Left ventricle myocardium inferior (tissue), 1 donor: Measurements from ENCODE around the gene RAB4B. TPM values are rescaled to one million over a fixed set of nuclear protein-coding genes. Genes with fewer than 3 reads are reported as not detected.
"Not testable (repeated sequence)": the region's sequence is repeated elsewhere in the genome, so short reads cannot be mapped to it uniquely, and the experiment has no call there.

Experiments
- DNase-seq: peaks from one replicate; pipeline ENCODE4 v3.0.0-alpha.2; 2020
- H3K27ac ChIP-seq: fragments of 200-600 bp; replicated peaks from 2 replicates; pipeline ENCODE4 v1.8.0; 2021
- H3K27me3 ChIP-seq: fragments of 200-600 bp; 2 replicates; pipeline ENCODE4 v1.8.0; 2021; ENCODE audit warnings: low read depth
- H3K36me3 ChIP-seq: fragments of 200-600 bp; 2 replicates; pipeline ENCODE4 v1.8.0; 2021
- H3K4me1 ChIP-seq: fragments of 200-600 bp; 2 replicates; pipeline ENCODE4 v1.8.0; 2021
- H3K4me3 ChIP-seq: fragments of 200-600 bp; 2 replicates; pipeline ENCODE4 v1.8.0; 2021; ENCODE audit warnings: mild to moderate bottlenecking, moderate library complexity
- H3K9me3 ChIP-seq: fragments of 200-600 bp; replicated peaks from 2 replicates; pipeline ENCODE4 v1.8.0; 2021
- CTCF ChIP-seq: fragments of 200-600 bp; IDR thresholded peaks from 2 replicates; pipeline ENCODE4 v1.8.0; 2021; ENCODE audit warnings: antibody characterized with exemption, mild to moderate bottlenecking, borderline replicate concordance
- intact Hi-C: fragments of 100-400 bp; cut with micrococcal nuclease; formaldehyde crosslinking; loops from one replicate; pipeline ENCODE4 v1.11.0; 2022
- long read RNA-seq: library from polyadenylated mRNA; unstranded; transcript quantifications from one replicate; pipeline ENCODE4 v2.0.0, GENCODE V29; 2021
- total RNA-seq: library from RNA; stranded (reverse); fragmentation: NEBNext Ultra II Directional; extraction: Animal tissue kit (Norgen Biotek cat#: 25700); gene quantifications from one replicate; pipeline ENCODE4 v1.2.1, GENCODE V29; 2021
- donor health status: DM: no; HTN: yes; CAD: no; lungs with severe emphysema.

Gene RAB4B
- total RNA-seq = 13.5 TPM
- long read RNA-seq, transcript RAB4B-201 (8 exons, 1,133 nt) = major isoform, 21 of 32 reads
- long read RNA-seq, partial matches to known transcripts = 8 of 32 reads
- long read RNA-seq, other reads (novel, unspliced or antisense) = 3 of 32 reads

DNA sequence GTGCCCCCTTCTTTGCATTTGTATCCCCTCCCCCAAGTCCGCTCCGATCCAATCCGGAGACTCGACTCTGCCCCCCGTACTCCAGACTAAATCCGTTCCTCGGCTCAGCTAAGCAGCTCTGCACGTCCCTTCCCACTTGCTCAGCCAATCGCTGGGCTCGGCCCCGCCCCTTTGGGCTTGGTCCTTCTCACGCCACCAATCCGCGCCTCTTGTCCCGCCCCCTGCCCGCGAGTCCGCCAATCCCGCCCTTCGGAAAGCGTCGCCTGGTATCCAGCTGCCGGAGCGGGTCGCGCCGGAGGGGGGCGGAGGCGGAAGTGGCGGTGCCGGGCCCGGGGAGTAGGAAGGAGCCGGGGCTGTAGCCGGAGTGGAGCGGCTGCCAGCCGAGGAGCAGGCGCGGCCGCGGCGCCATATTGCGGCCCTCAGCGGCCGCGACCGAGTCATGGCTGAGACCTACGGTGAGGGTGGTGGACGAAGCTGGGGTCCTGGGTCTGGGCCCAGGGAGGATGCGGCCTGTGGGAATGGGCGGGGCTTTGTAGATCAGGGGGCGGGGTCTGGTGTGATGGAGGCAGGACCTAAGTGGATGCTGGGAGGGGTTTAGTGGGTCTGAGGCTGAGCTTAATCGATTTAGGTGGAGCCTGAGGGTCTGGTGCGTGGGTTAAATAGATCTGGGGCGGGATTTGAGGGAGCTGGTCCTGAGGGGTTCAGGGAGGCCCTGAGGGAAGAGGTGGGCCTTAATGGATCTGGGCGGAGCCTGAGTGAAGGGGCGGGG lies at the start of gene RAB4B:
TSS of gene RAB4B (plus strand) at position 311 of the 769 bp plus-strand sequence. CDS start at position 440, 129 bp downstream.
- H3K36me3 ChIP-seq = no peaks in the 10 kb centered on the region
- H3K27me3 ChIP-seq = no peaks in the 10 kb centered on the region
- H3K27ac ChIP-seq = peak within 1 kb of the TSS; percentile 95
- intact Hi-C loops = no loop called here
- DNase-seq = peak; percentile 100
- no peaks in the 10 kb centered on the region for H3K9me3 ChIP-seq
- H3K4me1 ChIP-seq = peaks cover 19% of the 10 kb centered on the region
- peak within 1 kb of the TSS; percentile 79 for H3K4me3 ChIP-seq
- no peak for TF ChIP-seq CTCF

- H3K4me3 ChIP-seq, H3K27ac ChIP-seq, H3K9me3 ChIP-seq, DNase-seq, H3K4me1 ChIP-seq, intact Hi-C loops, H3K27me3 ChIP-seq: not testable (repeated sequence)
- H3K36me3 ChIP-seq = peaks cover 100% of the 10 kb centered on the region
Observed at GRCh38 chr19:40730065-40730464, 48.0 kb upstream of the RAB4B start.

DNA sequence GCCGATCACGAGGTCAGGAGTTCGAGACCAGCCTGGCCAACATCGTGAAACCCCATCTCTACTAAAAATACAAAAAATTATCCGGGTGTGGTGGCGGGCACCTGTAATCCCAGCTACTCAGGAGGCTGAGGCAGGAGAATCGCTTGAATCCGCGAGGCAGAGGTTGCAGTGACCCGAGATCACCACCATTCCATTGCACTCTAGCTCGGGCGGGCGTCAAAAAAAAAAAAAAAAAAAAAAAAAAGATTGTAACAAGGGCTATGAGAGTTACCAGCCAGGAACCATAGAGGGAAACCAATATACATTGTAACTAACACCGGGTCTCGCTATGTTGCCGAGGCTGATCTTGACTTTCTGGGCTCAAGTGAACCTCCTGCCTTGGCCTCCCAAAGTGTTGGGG lies 45.7 kb upstream of the RAB4B start:
- H3K36me3 ChIP-seq = peaks cover 100% of the 10 kb centered on the region
- H3K4me3 ChIP-seq = not testable (repeated sequence)

DNA sequence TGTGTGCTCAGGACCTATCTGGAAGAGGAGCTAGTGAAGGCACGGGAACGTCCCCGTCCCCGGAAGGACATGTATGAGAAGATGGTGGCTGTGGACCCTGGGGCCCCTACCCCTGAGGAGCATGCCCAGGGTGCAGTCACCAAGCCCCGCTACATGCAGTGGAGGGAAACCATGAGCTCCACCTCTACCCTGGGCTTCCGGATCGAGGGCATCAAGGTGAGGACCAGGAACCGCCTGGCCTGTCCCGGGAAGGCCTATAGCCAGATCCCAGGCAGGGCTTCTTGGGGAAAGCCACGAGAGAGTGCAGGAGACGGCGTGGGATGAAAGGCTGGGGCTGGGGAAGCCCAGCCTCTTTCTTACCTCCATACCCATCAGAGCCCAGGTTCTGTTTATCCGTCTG lies 44.9 kb upstream of the RAB4B start:
- Histone ChIP-seq H3K27me3 (no peaks in the 10 kb centered on the region), H3K4me1 (peaks cover 15% of the 10 kb centered on the region), H3K27ac (no peak overlapping the region), H3K9me3 (no peaks in the 10 kb centered on the region), H3K36me3 (peaks cover 100% of the 10 kb centered on the region), H3K4me3 (no peak overlapping the region)
- TF ChIP-seq CTCF = no peak
- intact Hi-C loops = no loop called here
- DNase-seq = no peak

More for the DNA sequence above, 45.7 kb upstream of the RAB4B start:
- H3K27me3 ChIP-seq, H3K27ac ChIP-seq, DNase-seq, H3K9me3 ChIP-seq, intact Hi-C loops: not testable (repeated sequence)
- H3K4me1 ChIP-seq = peaks cover 13% of the 10 kb centered on the region

DNA sequence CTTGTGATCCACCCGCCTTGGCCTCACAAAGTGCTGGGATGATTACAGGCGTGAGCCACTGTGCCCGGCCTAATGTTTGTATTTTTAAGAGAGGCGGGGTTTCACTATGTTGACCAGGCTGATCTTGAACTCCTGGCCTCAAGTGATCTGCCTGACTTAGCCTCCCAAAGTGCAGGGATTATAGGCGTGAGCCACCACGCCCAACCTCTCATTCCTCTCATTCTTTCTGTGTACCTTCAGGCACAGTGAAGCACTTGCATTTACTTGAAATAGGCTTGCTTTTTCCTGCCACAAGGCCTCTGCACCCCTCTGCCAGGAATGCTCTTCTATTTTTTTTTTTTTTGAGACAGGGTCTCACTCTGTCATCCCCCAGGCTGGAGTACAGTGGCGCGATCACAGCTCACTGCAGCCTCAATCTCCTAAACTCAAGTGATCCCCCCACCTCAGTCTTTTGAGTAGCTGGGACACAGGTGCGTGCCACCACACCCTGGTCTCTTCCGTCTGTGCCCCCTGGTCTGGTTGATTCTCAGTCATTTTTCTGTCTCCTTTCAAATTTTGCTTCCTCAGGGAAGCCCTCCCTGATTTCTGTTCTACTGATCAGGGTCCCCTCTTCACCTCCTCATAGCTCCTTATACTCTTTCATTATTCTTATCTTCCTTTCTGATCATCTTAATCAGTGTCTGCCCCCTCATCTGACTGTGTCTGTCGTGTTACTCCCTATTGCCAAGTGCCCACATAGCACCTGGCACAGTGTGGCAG lies 42.9 kb upstream of the RAB4B start:
- H3K4me3 ChIP-seq = no peak overlapping the region
- no peak for DNase-seq
- intact Hi-C loops = no loop called here

More for the DNA sequence above, 42.9 kb upstream of the RAB4B start:
- no peak overlapping the region for H3K27ac ChIP-seq
- TF ChIP-seq CTCF = no peak
- H3K27me3 ChIP-seq = no peaks in the 10 kb centered on the region
- no peaks in the 10 kb centered on the region for H3K9me3 ChIP-seq
- peaks cover 24% of the 10 kb centered on the region for H3K4me1 ChIP-seq
- peaks cover 99% of the 10 kb centered on the region for H3K36me3 ChIP-seq
